OCI-LY3 (cell line): ENCODE results near the gene RFX3.

Source experiments
- CTCF ChIP-seq: fragments of 200-600, 300-600 bp; sonication (generic); IDR thresholded peaks from 2 replicates; pipeline ENCODE4 v1.5.1; 2014; ENCODE audit warnings: antibody characterized with exemption, low read length, low read depth
- EZH2phosphoT487 ChIP-seq: fragments of 200-600 bp; shearing (Covaris generic); IDR thresholded peaks from 2 replicates; pipeline ENCODE4 v1.6.1; 2018; ENCODE audit warnings: antibody characterized with exemption, mixed run types, low read depth

GRCh38 chr9:3534614-3535404, 9.0 kb upstream of the RFX3 start:
- no peak for TF ChIP-seq CTCF
- TF ChIP-seq EZH2phosphoT487 = no peak
